ENCODE data around the gene IMPA2.

- TF ChIP-seq JUN (IDR thresholded peaks at IDR 0.05; ENCODE audit: low read depth, low read length) (no peak), CTCF (IDR thresholded peaks at IDR 0.05; ENCODE audit: control extremely low read depth in 1 of 3, insufficient read depth in 1 of 3, low read depth in 1 of 3, low read length in 3 of 3) (no peak), RBBP5 (IDR thresholded peaks at IDR 0.05; ENCODE audit: borderline replicate concordance, low read depth, low read length) (no peak), EP300 (IDR thresholded peaks at IDR 0.05; ENCODE audit: borderline replicate concordance in 1 of 2, low read depth in 2 of 2, low read length in 2 of 2) (no peak), EGR1 (IDR thresholded peaks at IDR 0.05; ENCODE audit: borderline replicate concordance, low read depth, low read length) (no peak), SP2 (IDR thresholded peaks at IDR 0.05; ENCODE audit: low read length) (no peak), SUZ12 (IDR thresholded peaks at IDR 0.05; ENCODE audit: low read length) (no peak), FOSL1 (IDR thresholded peaks at IDR 0.05; ENCODE audit: insufficient read depth, low read depth, low read length) (no peak), USF2 (IDR thresholded peaks at IDR 0.05; ENCODE audit: low read length) (no peak), KDM1A (IDR thresholded peaks at IDR 0.05; ENCODE audit: borderline replicate concordance, low read length) (no peak), TCF12 (IDR thresholded peaks at IDR 0.05; ENCODE audit: low read depth, low read length) (no peak)
Observed at GRCh38 chr18:11996190-11996754, 15.0 kb downstream of the IMPA2 start.

All from H1 (cell line).